Head of caudate nucleus (tissue), 42 donors: Measurements from ENCODE around the gene STUB1.
"Not testable (repeated sequence)": the region's sequence is repeated elsewhere in the genome, so short reads cannot be mapped to it uniquely, and the experiment has no call there.

Experiments
- DNase-seq, 42 donors: peaks; one replicate each; pipeline versions ENCODE4 v3.0.0 to v3.0.0-alpha.2; 2020 to 2021; ENCODE audit warnings: mixed read lengths in 7 of 42
- intact Hi-C: fragments of 100-400 bp; cut with DNase I; formaldehyde crosslinking; loops from one replicate; pipeline ENCODE4 v1.15.0; 2022

Gene STUB1

GRCh38 chr16:685967-686366, 5.8 kb downstream of the STUB1 start:
- intact Hi-C loops, result no loop called here
- no peak for DNase-seq

- no peak for DNase-seq
- intact Hi-C loops, result no loop called here
Observed at GRCh38 chr16:686459-687260, 6.5 kb downstream of the STUB1 start.

- intact Hi-C loops, result no loop called here
- DNase-seq, result no peak
Observed at GRCh38 chr16:687499-687898, 7.3 kb downstream of the STUB1 start.

- intact Hi-C loops, result no loop called here
- DNase-seq, result no peak
Observed at GRCh38 chr16:689175-689897, 9.1 kb downstream of the STUB1 start.

- DNase-seq, intact Hi-C loops: not testable (repeated sequence)
Observed at GRCh38 chr16:691242-691641, 11.0 kb downstream of the STUB1 start.

GRCh38 chr16:692356-693108, 12.3 kb downstream of the STUB1 start:
- DNase-seq, result no peak
- intact Hi-C loops, result no loop called here

- intact Hi-C loops, result no loop called here
- no peak for DNase-seq
Observed at GRCh38 chr16:693364-693763, 13.2 kb downstream of the STUB1 start.

- no peak for DNase-seq
Observed at GRCh38 chr16:693766-694165, 13.6 kb downstream of the STUB1 start.

GRCh38 chr16:694187-694862, 14.1 kb downstream of the STUB1 start:
- intact Hi-C loops, result no loop called here
- DNase-seq, result no peak

More at GRCh38 chr16:693766-694165, 13.6 kb downstream of the STUB1 start:
- intact Hi-C loops, result no loop called here

GRCh38 chr16:694863-695354, 14.7 kb downstream of the STUB1 start:
- intact Hi-C loops, result no loop called here
- DNase-seq, result no peak

GRCh38 chr16:695355-696089, 15.3 kb downstream of the STUB1 start:
- DNase-seq, result peak in 11 of 42 donors; percentile 35 to 68 (median 49)
- intact Hi-C loops, result no loop called here

- intact Hi-C loops, result no loop called here
- no peak for DNase-seq
Observed at GRCh38 chr16:698911-699671, 18.9 kb downstream of the STUB1 start.

- intact Hi-C loops, result no loop called here
- peak in 33 of 42 donors; percentile 48 to 84 (median 66) for DNase-seq
Observed at GRCh38 chr16:700684-701584, 20.7 kb downstream of the STUB1 start.

- no peak for DNase-seq
- intact Hi-C loops, result no loop called here
Observed at GRCh38 chr16:702341-702740, 22.1 kb downstream of the STUB1 start.

- intact Hi-C loops, result no loop called here
- DNase-seq, result peak in 41 of 42 donors; percentile 54 to 93 (median 79)
Observed at GRCh38 chr16:703406-703805, 23.2 kb downstream of the STUB1 start.

GRCh38 chr16:704047-704446, 23.8 kb downstream of the STUB1 start:
- no peak for DNase-seq
- intact Hi-C loops, result no loop called here
